Activated gamma-delta T cell treated with Interleukin-2 at 50 U/mL for 16 hours (primary cell): Measurements from ENCODE around the gene PIM3.

Experiments used
- DNase-seq: peaks from one replicate; pipeline ENCODE4 v3.0.0-alpha.2; 2020

The PIM3 gene

DNA sequence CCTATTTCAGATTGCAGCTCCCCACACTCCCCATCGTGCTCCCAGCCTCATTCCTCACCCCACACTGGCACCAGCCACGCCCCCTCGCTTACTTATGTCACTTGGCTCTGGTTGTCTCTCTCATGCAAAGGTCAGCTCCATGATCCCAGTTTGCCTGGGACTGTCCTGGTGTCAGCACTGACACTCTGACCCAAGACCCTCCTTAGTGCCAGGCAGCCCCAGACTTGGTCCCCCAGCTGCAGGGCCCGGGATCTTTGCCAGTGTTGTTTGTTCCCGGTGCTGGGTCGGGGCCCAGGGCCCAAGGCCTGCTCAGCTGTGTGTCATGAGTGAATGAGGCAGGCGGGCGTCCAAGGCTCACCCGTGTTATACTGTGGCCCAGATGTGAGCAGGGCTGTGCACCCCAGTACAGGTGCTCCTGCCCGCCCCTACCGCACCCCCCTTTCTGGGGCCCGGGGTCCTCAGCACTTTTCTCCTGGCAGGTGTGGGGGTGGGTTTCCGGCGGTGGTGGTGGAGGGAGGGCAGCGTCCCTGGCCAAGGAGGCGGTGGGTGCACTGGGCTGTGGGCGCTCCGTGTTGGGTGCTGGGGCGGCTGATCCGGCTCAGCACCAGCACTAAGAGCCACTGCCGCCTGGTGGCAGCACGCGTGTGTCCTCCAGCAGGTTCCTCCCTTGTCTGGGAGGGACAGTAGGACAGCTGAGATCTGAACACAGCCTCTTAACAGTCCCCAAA lies 32.5 kb downstream of the PIM3 start:
- DNase-seq, result peak; percentile 67

DNA sequence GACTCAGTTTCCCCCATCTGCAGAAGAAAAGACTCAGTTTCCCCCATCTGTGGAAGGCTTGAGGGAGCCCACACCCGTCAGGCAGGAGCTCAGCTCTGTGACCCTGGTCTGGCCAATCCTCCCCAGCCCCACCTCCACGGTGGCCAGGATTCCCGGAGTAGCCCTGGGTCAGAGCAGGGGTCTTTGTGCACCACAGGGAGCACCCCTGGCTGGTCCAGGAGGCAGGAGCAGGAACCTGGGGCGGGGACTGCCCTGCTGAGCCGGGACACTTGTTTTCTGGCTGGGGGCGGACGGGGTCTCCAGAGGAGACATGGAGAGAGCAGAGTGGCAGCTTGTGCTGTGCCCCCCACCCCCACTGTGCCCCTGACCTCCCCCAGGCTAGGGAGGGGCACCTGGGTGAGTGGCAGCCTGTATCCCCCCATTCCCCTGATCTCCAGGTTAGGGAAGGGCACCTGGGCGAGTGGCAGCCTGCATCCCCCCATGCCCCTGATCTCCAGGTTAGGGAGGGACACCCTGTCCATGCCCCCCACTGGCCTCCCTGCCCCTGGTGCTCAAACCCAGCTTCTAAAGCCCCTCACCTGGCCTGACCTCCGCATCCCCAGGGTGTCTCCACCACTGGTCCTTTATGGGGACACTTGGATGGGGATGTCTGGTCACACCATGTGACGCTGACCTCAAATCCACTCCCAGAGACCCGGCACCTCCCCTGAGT lies 33.2 kb downstream of the PIM3 start:
- DNase-seq, result no peak

DNA sequence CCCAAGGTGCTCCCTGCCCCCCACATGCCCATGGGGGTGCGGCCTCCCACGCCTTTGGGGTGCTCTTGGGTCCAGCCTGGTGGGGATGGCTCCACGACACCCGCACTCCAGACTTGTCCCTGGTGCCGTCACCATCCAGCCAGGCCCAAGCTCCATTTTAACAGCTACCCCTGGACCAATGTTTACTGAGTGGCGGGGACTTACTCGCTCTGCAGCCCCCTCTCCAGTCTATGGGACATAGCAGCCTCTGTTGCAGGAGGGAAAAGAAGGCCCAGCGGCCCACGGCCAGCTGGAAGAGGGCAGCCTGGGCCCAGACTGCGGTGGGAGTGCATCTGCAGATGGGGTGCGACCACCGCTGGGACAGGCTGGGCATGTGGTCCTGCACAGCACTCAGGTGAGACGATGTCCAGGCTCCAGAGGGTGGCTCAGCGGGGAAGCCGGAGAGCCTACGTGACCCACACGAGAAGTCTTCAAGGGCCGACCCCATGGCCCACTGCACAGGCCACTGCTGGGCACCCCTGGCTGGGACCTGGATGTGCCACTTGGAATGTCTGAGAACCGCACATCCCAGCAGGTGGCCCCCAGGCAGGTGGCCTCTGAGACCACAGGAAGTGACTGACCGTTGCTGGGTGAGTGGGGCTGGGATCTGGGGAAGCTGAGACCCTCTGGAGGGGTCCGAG lies 33.9 kb downstream of the PIM3 start:
- no peak for DNase-seq

DNA sequence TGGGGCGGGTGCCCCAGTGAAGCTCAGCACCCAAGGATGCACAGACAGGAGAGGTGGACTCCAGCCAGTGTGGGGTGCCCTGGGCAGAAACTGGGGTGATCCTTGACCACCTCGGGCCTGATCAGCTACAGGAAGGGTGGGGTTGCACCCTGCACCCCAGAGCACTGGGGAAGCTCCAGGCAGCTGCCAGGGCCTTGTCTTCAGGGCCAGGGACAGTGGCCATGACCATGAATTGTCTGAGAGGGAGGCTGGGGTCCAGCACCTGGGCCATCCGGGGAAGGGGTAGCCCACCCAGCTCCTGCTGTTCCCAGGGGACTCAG lies 34.4 kb downstream of the PIM3 start:
- no peak for DNase-seq

DNA sequence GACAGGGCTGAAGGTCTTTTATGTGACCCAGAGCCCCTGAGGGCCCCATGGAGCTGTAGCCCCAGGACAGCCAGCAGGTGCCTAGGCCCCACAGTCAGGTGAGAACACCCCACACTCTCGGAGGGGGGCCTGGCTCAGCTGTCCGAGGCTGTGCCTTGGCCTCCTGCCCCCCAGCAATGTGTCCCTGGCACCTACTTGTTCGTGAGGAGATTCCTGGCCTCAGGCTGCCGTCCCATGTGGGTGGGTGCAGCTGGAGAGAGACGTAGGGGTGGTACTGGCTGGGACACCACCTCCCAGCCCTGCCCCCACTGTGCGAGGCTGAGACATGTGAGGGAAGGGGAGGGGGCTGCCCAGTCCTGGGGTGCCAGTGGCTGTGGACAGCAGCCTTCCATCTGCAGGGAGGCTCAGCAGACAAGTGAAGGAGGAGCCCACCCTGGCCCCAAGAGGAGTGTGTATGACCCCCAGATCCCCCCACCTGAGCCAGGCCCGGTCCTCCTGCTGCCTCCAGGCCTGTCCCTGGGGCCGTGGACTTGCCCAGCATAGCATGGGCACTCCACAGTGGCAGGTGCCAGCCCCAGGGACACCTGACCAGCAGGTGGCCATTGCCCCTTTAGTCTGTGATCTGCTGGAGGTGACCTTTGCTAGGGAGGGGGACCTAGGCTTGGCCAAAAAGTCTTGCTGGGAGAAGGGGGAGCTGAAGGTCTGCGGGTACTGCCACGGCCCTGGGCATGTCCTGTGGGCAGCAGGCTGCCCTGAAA lies 35.0 kb downstream of the PIM3 start:
- DNase-seq, result no peak

DNA sequence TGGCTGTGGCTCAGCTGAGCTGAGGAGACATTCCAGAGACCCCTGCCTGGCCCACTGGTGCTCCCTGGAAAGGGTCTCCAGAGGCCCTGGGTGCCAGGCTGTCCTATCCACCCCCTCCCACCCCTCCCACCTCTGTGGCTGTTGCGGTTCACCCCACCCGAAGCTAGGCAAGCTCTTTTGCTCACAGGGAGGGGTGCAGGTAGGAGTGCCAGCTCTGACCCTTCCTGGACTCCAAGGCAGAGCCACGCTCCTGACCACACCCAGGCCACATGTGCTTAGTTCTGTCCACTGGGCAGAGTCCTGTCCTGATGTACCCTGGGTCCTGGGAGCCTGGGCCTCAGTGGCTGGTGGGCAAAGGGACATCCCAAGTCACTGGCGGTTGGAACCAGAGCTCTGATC lies 35.5 kb downstream of the PIM3 start:
- DNase-seq, result no peak

DNA sequence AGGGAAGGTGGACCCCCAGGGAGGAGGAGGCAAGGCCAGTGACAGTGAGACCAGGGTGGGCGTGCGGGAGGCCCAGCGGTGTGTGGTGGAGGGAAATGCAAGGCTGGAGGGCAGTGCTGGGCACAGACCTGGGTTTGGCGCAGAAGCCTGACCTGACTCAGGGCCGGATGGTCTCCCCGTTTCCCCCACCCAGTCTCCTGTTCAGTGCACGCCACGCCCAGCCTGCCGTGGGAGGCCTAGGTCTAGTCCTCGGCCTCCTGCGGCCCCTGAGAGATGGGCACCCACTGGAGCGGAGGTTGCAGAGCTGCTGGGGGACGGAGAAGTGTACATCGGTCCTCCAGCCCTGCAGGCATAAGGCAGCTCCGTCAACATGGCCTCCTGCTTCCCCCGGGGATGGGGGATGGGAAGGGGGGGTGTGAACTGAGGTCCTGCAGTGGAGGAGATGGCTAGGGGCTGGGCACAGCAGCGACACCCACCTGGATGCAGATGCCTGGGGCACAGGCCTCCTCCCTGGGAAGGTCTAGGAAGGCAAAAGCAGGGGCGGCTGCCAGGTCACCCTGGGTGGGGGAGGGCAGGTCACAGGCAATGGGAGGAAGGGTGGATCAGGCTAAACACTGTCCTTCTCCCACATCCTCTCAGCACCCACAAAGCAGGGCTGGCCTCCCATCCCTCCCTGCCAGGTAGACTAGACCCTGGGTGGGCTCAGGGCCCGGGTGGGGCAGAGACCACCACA lies 36.1 kb downstream of the PIM3 start:
- no peak for DNase-seq

DNA sequence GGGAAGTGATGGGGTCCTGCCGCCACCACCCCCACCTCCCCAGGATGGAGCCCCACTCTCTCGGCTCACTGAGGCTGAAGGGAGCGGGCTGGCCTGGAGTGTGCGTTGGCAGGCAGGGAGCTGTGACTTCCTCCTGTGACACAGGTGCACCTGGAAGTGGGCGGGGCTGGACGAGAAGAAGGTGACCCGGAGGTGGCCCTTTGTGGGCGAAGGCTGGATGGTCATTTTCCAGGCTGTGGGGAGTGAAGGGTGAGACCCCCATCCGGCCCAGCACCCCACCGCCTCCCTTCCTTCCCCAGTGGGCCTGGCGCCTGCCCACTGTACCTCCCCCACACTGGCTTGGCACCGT lies 36.7 kb downstream of the PIM3 start:
- DNase-seq, result no peak

DNA sequence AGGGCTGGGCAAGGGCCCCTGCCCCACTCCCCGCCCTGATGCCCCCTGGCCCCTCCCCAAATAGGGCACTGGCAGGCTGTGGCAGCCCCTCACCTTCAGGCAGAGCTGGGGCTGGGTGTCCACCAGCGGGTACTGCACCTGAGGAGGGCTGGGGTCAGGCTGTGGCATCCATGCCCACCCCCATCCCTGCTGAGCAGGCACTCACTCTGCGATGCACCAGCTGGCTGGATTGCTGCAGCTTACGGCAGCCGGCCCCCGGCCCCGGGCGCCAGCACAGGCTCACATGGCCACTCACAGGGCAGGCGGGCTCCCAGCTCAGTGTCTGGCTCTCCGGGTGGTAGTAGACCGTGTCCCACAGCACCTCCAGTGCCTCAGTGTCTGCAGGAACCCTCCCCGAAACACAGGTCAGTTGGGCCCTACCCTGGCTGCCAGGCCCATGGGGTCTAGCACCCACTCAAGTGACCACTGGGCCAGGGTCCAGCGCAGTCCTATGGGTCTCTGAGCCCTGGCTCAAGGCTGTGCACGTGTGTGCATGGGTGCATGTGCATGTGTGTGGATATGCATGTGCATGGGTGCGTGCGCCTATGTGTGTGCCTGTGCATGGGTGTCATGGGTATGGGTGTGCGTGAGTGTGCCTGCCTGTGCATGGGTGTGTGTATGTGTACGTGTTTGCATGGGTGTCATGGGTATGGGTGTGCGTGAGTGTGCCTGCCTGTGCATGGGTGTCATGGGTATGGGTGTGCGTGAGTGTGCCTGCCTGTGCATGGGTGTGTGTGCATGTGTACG lies 37.6 kb downstream of the PIM3 start:
- no peak for DNase-seq

DNA sequence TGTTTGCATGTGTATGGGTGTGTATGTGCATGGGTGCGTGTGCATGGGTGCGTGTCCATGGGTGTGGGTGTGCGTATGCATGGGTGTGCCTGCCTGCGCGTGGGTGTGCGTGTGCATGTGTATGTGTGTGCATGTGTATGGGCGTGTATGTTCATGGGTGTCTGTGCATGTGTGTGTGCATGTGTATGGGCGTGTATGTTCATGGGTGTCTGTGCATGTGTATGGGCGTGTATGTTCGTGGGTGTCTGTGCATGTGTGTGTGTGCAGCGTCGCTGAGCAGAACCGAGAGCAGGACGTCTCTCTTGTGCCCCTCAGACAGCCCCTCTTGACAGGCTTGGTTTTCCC lies 38.1 kb downstream of the PIM3 start:
- DNase-seq, result no peak

DNA sequence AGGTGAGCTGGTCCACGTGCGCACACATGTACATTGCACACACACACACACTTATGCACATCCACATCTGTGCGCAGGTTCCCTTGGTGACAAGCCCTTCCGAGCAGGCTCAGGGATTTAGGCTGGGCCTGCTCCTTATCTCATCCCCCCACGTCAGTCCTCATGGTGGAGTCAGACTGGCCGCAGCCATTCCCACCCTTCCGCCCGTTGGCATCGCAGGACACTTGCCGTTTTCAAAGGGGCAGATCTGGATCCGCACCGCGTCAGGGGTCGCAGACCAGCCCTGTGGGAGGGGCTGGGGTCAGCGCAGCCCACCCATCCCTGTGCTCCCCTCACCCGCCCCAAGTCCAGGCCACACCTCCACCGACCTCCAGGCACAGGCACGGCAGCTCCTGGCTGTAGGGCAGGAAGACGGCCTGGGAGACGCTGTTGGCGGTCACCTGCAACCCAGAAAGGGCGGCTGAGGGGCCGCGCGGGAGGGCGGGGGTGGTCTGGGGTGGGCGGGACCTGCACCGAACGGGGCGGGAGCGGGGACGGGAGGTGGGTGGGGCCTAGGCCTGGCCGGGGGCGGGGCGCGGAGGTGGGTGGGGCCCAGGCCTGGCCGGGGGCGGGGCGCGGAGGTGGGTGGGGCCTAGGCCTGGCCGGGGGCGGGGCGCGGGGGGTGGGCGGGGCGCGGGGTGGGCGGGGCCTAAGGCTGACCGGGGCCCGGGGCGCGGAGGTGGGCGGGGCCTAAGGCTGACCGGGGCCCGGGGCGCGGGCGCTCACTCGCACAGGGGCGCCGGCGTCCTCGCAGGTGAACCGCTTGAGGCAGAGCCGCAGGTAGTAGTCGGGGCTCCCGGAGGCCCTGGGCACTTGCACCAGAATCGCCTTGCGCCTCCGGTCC lies 38.7 kb downstream of the PIM3 start:
- no peak for DNase-seq

DNA sequence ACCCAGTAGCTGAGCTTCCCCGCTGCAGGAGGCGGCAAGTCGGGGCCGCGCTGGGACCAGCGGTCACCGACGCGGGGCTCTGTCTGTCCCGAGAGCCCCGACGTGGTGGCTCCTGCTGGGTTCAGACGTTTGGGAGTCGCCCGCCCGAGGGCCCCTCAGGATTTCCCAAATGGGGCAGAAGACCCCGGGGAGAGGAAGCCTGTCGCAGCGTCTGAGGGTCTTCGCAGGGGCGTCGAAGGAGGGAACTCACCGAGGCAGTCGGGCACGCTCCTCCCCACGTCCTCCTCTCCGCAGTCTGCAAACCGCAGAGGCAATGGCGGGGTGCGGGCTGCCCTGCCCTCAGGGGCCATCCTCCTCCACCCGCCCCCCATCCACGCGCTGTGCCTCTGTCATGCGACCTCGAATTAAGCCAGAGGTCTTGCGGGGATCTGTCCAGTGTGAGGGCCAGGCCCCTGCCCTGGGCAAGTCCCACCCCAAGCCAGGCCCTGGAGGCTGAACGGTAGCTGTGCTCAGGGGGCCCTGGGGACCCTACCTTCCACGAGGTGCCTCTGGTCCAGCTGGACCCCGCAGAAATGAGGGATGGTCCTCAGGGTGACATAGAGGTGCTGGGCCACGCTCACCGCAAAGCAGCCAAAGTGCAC lies 39.5 kb downstream of the PIM3 start:
- no peak for DNase-seq

DNA sequence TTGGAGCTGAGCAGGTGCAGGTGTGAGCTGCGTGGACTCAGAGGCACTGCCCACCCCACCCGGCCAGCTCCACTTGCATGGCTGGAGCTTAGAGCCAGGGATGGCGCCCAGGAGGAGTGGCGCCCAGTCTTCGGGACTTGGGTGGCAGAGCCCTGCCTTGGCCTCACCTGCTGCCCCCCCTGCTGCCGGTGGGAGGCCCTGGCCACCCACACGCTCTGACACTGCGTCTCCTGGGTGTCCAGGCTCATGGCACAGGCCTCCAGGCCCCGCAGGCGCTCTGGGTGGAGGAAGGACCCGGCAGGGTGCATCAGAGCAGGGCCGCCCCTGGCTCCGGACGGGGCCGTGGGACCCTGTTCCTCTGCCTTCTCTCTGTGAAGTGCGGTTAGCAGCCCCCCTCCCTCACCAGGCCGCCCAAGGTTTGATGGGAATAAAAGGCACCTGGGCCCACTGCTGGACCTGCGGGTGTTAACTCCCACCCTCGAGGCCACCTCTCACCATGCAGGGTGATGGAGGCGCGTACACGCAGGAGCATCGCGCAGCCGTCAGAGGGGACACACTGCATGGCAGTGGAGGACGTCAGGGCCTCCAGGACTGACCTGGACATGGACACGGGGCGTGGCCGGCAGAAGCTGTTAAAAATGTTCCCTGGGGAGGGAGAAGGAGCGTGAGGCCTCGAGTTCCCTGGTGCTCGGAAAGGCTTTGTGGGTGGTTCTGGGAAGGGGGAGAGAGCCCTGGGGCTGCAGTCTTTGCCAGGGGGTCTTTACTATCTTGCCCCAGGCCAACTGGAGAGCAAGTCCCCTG lies 40.2 kb downstream of the PIM3 start:
- DNase-seq, result no peak

DNA sequence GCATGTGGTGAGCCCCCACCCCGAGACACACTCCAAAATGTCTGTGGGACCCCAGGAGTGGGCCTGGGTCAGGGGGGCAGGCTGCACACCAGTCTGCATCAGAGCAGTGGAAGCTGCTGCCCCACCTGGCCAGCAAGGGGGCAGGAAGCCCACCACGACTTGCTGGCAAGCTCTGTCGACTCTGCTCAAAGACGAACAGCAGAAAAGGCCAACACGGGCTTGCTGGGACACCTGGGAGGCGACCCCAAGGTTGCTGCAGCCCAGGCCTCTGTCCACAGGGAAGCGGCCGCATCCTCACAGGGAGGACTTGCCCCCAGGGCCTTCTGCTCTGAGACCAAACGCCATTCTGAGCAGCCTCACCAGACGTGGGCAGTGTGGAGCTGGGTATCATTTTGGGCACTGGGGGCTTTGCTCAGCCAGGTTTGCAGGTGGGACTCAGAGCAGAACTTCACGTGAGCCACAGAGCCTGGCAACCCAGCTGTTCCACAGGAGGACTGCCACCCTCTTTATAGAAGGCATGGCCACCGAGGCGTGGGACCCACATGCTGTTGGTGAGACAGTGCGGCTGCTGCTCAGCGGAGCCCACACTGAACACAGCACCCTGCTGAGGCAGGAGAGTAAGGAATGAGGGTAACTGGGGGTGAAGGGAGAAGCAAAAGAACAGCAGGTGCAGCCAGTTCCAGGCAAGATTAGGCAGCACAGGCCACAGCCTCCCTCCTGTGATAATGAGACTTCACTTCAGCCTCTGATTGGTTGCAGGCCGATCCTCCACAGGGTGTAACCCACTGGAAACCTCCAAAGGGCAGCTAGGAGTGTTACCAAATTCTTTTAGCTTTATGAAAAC lies 41.0 kb downstream of the PIM3 start:
- no peak for DNase-seq

DNA sequence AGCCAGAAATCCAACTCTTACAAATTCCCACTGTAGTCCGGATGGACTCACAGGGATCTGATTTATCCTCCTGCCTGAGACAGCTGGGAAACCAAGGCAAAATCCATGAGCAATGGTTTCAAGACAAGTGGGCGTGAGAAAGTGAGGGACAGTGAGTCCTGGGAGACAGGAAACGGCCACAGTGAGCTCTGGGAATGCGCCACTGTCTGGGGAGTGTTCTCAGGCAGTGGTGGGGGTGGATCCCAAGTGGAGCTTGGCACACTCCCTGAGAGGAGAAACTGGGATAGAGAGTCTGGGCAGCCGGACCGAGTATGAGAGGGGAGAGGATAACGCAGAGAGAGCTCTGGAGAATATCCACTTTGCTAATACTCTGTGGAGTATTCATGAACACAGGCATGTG lies 42.2 kb downstream of the PIM3 start:
- DNase-seq, result no peak

DNA sequence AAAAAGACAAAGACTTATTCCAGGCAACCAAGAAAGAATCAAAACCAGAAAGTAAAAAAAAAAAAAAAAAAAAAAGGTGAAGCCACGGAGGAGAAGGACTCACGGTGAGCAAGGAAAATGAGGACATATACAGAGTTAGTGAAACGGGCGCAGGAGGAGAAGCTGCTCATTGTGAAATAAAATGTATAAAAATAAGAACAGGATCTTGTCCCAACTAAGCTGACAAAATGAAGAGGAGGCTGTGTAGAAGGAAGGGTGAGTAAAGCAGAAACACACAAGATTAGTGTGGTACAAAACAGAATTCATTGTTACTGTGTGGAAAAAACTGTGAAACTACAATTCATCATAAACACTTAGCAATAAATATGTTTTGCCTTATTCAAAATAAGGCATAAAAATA lies 44.3 kb downstream of the PIM3 start:
- DNase-seq, result no peak

DNA sequence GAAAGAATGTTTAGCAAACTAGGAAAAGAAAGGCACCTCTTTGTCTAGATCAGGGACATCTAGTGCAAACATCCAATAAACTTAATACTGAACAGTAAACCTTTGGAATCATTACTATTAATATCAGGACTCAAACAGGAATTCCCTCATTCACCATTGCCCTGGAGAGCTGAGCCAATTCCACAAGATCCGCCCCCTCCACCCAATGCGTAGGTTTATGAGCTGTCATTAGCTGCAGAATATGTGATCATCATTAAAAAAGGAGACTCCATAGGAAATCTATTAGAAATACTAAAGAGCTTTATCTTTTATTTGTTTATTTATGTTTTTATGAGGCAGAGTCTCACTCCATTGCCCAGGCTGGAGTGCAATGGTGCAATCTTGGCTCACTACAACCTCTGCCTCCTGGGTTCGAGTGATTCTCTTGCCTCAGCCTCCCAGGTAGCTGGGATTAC lies 46.5 kb downstream of the PIM3 start:
- DNase-seq, result no peak

DNA sequence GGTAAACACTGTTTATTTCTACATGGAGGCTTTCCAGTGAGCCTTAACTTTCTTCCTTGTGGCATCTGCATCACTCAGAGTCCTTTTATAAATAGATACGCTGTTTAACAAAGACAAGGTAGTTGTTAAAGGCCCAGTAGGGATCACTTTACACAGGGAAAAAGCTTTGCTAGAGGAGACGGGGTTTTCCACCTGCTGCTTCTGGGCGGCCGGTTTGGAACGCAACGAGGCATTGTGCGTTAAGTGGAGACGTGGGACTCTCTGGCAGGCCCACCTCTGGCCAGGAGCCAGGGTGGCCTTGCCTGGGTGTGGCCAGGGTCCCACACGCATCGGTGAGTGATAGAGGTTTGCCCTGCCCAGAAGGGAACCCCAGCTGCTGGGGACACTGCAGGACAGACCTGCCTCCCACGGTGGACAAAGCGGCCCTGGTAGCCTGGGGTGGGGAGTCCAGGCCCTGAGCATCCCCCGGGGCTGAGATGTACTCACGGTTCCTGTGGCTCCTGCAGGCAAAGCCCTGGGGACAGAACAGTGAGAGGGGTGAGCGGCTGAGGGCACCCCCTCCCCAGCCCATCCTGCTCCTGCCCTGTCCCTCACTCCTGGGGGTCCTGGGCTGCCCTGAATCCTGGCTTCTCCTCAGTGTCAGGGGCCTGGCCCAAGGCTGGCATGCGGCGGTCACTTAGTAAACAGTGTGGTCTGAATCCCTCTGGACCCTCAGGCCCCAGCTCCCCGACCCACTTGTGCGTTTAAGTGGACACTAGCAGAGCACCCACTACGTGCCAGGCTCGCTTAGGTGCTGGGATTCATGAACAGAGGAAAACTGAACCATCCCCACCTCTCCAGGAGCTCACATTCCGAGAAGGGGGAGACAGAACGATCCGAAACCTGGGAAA lies 47.8 kb downstream of the PIM3 start:
- no peak for DNase-seq
